ENCODE data around the gene RAPGEFL1.
"Not testable (repeated sequence)": the region's sequence is repeated elsewhere in the genome, so short reads cannot be mapped to it uniquely, and the experiment has no call there.

Gene RAPGEFL1

GRCh38 chr17:40174514-40174913 lies 2.8 kb upstream of the RAPGEFL1 start:
- no peak for DNase-seq (ENCODE audit: low read depth)

GRCh38 chr17:40175928-40176753 lies 1.1 kb upstream of the RAPGEFL1 start:
- no peak for DNase-seq (ENCODE audit: low read depth)

GRCh38 chr17:40176754-40177110 lies 538 bp upstream of the RAPGEFL1 start:
- DNase-seq (ENCODE audit: low read depth): no peak

- no peak for DNase-seq (ENCODE audit: low read depth)
These were observed 841 bp downstream of the RAPGEFL1 start for GRCh38 chr17:40178021-40178601.

- DNase-seq (ENCODE audit: low read depth): no peak
These were observed 1.4 kb downstream of the RAPGEFL1 start for GRCh38 chr17:40178660-40179059.

GRCh38 chr17:40179923-40180659 lies 2.8 kb downstream of the RAPGEFL1 start:
- DNase-seq (ENCODE audit: low read depth): no peak

GRCh38 chr17:40180694-40181093 lies 3.4 kb downstream of the RAPGEFL1 start:
- no peak for DNase-seq (ENCODE audit: low read depth)

GRCh38 chr17:40181205-40181604 lies 3.9 kb downstream of the RAPGEFL1 start:
- no peak for DNase-seq (ENCODE audit: low read depth)

GRCh38 chr17:40182606-40183005 lies 5.3 kb downstream of the RAPGEFL1 start:
- DNase-seq (ENCODE audit: low read depth): no peak

- DNase-seq (ENCODE audit: low read depth): no peak
These were observed 10.0 kb downstream of the RAPGEFL1 start for GRCh38 chr17:40187238-40187637.

GRCh38 chr17:40188694-40189093 lies 11.4 kb downstream of the RAPGEFL1 start:
- no peak for DNase-seq (ENCODE audit: low read depth)

GRCh38 chr17:40190197-40191021 lies 13.1 kb downstream of the RAPGEFL1 start:
- no peak for DNase-seq (ENCODE audit: low read depth)

- DNase-seq (ENCODE audit: low read depth): peak; percentile 41
These were observed 14.3 kb downstream of the RAPGEFL1 start for GRCh38 chr17:40191237-40192208.

- DNase-seq (ENCODE audit: low read depth): no peak
These were observed 15.7 kb downstream of the RAPGEFL1 start for GRCh38 chr17:40192961-40193360.

GRCh38 chr17:40194821-40195220 lies 17.6 kb downstream of the RAPGEFL1 start:
- no peak for DNase-seq (ENCODE audit: low read depth)

- no peak for DNase-seq (ENCODE audit: low read depth)
These were observed 20.3 kb downstream of the RAPGEFL1 start for GRCh38 chr17:40197550-40197949.

GRCh38 chr17:40197965-40198456 lies 20.7 kb downstream of the RAPGEFL1 start:
- DNase-seq (ENCODE audit: low read depth): not testable (repeated sequence)

GRCh38 chr17:40198576-40198975 lies 21.3 kb downstream of the RAPGEFL1 start:
- DNase-seq (ENCODE audit: low read depth): no peak

- DNase-seq (ENCODE audit: low read depth): no peak
These were observed 25.9 kb downstream of the RAPGEFL1 start for GRCh38 chr17:40203131-40203530.

GRCh38 chr17:40206193-40206592 lies 28.9 kb downstream of the RAPGEFL1 start:
- DNase-seq (ENCODE audit: low read depth): not testable (repeated sequence)
